OCI-LY1 (cell line): ENCODE data around the gene PALB2.

Experiments
- CTCF ChIP-seq: fragments of 200-600 bp; sonication (generic), shearing (Covaris generic); IDR thresholded peaks from 2 replicates; pipeline ENCODE4 v1.5.1; 2017; ENCODE audit warnings: mild to moderate bottlenecking, antibody characterized with exemption, low read length, moderate library complexity, mixed read lengths
- EZH2 ChIP-seq: fragments of 200-600 bp; sonication (generic), shearing (Covaris generic); IDR thresholded peaks from 2 replicates; pipeline ENCODE4 v1.8.0; 2017; ENCODE audit warnings: borderline replicate concordance, mixed run types, mild to moderate bottlenecking, antibody characterized with exemption, low read length, moderate library complexity, mixed read lengths

DNA sequence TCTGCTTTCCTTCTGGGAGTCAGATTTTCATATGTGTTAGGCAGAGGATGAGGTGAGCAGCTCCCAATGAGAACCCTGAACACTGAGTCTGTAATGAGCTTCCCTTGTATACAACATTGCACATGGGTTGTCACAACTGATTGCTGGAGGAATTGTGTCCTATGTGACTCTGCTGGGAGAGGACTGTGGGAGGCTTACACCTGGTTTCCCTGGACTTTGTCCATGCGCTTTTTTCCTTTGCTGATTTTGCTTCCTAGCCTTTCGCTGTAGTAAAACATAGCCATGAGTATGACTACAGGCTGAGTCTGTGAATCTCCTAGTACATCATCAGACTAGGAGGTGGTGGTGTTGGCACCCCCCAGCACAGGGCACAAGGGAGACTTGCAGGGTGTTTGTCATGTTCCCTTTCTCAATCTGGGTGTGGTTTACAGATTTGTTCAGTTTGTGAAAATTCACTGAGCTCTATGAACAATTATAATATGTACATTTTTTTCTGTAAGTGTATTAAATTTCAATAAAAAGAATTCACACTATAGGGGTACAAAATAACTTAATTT, 35.9 kb upstream of the PALB2 start:
- TF ChIP-seq CTCF (no peak), EZH2 (no peak)
